Activated CD4-positive, CD25-positive, alpha-beta regulatory T cell treated with anti-CD3 and anti-CD28 coated beads, Interleukin-2, amount 50 U/mL, for 16 hours (primary cell): ENCODE results near the gene GSK3A.
A peak's percentile ranks its signal among the peaks of the same experiment; 100 is the strongest.

ENCODE experiments used
- DNase-seq: peaks from one replicate; pipeline ENCODE4 v3.0.0-alpha.2; 2020; ENCODE audit warnings: low read depth, low spot score

GSK3A gene

DNA sequence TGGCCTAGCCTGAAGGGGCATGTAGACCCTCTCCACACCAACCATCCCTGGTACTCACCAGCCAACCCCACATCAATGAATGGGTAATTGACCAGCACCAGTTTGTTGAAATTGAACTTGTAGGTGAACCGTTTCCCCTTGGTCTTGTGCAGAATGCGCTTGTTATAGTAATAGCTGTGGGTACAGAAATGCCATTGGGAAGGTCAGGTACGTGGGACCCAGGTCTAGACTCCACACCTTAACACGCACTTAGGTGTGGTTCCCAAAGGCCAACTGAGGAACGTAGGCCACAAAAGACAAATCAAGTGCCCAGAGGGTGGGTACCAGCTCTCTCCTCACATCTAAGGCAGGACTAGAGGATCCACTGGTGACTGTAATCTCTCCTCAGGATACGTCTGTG, 7.4 kb upstream of the GSK3A start:
- DNase-seq, result no peak

DNA sequence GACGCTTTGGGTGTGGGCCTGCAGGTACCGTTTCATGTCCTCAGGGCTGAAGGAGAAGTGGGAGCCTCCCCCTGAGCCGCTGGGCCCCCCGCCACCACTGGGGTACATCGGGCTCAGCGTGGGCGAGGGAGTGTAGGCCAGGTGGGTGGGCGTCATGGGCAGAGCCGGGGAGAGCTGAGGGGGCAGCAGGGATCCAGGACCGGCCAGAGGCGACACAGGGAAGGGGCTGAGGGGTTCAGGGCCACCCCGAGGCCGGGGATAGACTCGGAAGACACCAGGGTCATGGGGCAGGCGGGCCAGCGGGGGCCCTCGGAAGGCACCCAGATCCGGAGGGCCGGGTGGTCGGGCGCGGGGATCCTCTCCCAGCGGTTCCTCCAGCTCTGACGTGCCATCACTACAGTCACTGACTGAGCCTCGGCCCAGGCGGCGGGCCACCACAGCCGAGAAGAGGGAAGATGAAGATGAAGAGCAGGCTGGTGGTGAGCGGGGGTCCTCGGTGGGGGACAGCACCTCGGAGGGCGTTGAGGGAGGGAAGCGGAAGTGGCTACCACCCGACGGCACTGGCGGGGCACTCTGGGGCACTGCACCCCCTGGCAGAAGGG, 6.8 kb upstream of the GSK3A start:
- DNase-seq, result no peak

DNA sequence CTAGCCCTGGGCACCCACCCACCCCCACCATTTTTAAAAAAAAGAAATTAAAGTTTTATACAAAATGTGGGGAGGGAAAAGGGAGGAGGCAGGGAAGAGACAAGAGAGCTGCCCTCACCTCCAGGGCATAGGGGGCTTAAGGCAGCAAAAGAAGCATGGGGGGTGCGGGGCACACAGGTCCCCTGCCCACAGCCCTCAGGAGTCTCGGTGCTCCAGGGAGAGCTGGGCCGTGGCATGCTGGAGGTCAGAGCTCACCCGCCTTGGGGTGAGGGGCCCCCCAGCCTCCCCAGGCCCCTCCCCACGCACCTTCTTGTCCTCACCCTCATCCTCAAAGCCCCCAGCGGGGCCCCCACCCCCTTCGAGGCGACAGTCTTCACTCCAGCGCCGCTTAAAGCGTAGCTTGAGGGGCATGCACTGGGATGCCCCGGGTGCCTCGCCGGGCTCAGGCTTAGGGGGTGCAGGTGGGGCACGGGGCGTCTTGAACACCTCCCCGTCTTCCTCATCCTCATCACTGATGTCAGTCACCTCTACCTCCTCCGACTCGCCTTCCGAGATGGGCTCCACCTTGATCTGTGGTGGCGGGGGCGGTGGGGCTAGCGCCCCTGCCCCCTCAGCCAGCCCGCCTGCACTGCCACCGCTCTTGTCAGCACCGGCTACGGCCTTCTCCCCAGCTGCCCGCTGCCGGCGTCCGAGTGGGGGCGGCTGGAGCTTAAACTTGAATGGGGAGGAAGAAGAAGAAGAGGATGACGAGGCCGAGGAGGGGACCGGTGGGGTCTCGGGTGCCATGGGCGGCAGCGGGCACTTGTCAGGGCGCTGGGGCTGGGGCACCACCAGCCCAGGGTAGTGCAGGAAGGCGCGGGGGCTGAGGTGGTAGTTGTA, 6.1 kb upstream of the GSK3A start:
- no peak for DNase-seq

DNA sequence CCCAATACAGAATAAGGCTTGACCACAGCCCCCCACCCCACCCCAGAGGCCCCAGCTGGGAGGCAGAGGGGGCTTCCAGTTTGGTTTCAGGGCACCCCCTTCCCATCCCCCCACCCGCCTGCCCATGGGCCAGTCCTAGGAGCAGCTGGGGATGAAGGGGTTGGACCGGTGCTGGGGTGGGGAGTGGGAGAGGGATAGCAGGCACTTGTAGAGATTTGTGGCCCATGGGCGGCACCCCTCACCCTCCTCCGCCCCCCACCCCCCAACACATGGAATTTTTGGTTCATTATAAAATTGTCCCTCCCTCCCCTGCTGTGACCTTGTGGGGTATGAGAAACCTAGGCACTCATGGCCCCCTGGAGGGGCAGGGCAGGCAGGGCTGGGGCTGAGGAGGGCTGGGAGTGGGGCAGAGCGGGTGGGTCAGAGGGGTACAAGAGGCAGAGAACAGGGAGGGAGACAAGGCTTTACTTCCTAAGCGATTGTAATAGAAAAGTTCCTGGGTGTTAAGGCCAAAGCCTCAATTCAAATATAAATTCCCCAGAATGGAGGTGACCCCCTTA, 5.3 kb upstream of the GSK3A start:
- DNase-seq, result no peak

DNA sequence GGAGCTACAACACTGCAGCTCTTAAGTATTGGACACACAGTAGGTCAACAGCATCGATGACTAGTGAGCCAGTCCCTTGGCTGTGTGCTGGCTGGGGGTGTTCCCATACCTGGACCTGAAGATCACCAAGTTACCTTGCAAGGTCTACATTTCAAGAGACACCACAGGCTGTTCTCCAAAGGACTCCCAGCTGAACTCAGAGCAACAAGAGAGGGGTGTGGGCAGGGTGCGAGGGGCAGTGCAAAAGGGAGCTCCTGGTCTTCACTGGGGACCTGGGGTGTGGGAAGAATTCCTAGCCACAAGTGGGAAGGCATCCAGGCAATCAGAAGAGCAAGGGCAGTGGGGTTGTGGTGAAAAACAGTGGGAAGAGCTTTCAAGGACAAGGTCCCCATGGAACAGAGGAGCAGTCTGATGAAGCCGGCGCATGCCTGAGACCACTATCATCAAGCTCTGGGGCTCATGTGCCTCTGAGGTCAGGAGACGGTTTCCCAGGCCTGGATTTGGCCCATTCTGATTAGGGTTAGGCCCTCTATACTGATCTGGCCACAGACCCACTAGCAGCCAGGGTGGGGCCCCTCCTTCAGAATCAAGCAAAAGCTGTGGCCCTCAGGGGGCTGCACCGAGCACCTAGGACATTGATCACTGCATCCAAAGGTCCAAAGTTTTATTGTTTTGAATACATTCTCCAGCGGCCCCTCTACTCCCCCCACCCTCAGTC, 4.7 kb upstream of the GSK3A start:
- no peak for DNase-seq

DNA sequence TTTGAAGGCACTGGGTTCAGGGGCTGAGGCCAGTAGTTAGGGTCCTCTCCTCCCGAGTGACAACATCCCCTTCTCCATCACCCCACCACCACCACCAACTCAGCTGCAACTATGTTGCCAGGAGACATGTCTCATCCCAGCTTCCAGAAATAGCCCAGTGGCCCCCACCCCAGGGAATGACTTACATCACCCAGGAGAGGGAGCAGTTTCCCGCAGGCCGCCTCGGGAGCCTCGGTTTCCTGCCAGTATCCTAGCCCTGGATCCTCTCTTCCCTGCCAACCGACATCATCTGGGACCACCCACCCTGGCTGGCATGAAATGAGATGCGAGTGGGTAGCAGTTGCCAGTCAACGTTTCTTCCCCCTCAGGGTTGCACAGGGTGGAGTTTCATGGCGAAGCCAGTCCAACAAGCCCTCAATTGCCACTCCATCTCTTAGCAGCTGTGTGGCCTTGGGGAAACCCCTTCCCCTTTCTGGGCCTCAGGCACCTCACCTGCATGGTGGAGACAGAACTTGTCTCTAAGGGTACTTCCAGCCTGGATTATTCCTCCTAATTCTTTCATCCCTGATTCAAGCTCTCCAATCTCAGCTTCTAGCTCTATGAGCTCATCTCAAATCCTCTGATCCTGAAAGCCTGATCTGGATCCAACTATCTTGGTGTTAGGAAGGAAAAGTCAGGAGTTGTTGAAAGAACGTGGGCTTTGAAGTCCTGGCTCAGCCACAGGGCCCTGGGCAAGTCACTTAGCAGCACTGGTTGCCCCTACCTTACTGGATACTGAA, 3.9 kb upstream of the GSK3A start:
- no peak for DNase-seq

DNA sequence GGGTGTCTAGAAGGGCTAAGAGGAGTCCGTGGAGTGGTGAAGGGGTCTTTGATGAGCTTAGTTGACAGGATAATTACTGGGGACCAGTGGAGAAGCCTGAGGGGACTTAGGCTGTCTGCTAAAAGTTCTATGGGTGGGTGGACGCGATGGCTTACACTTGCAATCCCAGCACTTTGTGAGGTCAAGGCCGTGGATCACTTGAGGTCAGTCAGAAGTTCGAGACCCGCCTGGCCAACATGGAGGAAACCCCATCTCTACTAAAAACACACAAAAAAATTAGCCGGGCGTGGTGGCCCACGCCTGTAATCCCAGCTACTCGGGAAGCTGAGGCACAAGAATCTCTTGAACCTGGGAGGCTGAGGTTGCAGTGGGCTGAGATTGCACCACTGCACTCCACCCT, 2.8 kb upstream of the GSK3A start:
- DNase-seq, result no peak

DNA sequence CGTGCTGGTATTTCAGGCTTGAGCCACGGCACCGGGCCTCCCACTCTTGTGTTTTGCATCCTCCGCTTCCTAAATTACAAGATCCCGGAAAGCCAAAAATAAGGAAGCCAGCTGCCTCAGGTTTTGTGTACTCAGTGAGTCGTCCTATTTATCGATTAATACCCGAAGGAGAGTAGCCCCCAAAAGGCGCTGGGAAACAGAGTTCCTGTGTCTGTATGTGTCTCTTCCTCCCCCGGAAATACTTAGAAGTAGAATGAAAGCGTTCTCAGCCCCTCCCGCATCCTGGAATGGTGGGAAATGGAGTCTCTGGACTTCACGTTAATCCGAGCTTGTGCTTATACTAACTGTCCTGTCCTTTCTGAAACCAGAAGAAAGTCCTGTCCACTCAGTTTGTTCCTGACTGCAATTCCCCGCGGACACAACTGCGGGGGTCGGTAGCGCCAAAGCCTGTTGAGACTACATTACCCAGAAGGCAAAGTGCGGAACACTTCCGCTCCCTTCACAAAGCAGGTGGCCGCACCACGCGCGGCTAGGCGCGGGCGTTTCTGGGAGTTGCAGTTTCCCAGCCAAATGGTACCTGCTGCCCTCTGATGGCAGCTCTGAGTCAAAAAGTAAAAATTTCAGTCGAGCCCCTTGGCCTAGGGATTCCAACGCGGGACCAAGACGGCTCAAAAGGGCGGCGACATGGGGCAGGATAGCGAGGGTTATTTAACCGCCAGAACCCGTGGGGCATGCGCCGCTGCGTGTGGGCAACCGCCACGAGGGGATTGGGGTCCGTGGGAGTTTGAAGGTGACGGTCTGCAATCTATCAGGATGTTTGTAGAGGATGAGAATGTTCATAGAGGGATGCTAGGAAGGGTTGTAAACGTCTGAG, 2.2 kb upstream of the GSK3A start:
- DNase-seq, result peak; percentile 89

DNA sequence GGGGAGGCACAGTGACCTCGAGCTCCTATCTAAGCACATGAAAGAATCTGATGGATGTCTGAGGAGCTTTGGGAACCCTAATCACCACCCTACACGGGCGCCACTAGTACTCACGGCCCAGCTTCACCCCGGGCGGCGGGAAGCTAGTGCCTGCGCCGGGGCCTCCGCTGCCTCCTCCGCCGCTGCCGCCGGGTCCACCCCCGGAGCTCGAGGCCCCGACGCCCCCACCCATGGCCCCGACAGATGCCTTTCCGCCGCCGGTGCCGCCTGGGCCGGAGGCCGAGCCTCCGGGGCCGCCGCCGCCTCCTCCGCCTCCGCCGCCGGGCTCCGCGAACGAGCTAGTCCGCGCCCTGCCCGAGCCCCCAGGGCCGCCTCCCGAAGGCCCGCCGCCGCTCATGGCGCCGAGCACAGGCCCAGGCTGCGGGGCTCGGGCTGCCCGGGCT, 312 bp downstream of the GSK3A start:
- DNase-seq, result no peak

DNA sequence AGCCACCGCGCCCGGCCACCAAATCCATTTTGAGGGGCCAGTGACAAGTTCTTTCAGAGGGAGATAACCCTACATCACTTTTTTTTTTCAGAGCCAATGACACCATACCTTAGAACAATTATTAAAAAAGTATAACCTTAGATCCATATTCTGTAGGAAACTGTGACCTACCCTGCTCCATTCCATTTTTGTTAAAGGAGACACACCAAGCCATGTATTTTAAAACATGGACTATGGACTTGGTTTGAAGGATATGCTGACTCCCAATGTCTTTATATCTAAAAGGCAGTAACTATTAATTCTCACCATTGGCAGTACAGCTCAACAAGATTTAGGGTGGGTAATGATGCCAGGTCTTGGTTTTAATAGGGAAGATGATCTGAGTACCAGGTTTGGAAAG, 1.1 kb downstream of the GSK3A start:
- no peak for DNase-seq

DNA sequence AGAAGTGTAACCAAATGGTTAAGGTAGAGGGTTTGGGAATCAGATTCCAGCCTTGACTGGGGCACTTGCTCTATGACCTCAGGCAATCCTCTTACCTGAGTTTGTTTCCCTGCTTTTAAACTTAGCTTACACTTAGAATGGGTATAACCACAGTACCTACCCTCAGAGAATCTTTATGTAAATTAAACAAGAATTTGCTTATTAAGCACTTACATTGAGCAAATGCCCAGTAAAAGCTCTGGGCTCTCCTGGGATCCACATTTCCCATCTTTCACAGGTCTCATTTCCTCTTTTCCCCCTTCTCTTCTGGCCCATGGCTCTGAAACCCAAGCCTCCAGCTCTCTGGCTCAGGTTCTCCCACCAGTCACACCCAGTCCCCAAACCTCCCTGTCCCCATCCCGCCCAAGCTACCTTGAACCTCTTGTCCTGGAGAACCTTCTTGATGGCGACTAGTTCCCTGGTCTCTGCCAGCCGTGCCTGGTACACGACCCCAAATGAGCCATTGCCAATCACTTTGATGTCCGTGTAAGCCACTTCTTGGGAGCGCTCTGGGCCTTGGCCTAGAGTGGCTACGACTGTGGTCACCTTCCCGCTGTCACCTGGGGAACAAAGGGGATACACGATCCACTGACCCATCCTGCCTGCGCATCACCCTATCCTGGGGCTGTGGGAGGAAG, 2.7 kb downstream of the GSK3A start:
- no peak for DNase-seq

DNA sequence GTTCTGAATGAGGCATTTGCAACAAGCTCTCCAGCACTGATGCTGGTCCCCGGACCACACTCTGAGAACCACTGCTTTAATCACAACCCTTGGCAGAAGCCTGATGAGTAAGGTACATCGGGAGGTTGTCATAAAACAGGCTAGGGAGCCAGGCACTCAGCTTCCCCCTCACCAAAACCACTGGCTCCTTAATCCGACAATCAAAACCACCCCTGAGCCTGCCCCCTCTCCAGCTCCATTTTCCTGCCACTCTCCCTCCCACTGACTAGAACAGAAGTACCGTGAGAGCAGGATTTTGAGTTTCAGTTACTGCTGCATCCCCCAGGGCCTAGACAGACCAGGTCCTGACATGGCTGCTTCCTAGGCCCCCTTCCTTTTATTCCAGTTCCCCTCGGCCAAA, 7.2 kb downstream of the GSK3A start:
- no peak for DNase-seq

DNA sequence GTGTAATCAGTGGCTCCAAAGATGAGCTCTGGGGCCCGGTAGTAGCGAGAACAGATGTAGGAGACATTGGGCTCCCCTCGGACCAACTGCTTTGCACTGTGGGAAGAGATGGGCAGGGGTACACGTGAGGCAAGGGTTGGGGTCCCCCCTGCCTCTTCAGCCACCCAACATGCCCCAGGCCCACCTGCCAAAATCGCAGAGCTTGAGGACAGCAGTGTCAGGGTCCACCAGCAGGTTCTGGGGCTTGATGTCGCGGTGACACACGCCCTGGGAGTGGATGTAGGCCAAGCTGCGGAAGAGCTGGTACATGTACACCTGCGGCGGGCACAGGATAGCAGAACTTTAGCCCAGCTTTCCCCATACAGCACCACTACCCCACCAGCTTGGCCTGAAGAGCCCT, 8.0 kb downstream of the GSK3A start:
- no peak for DNase-seq

DNA sequence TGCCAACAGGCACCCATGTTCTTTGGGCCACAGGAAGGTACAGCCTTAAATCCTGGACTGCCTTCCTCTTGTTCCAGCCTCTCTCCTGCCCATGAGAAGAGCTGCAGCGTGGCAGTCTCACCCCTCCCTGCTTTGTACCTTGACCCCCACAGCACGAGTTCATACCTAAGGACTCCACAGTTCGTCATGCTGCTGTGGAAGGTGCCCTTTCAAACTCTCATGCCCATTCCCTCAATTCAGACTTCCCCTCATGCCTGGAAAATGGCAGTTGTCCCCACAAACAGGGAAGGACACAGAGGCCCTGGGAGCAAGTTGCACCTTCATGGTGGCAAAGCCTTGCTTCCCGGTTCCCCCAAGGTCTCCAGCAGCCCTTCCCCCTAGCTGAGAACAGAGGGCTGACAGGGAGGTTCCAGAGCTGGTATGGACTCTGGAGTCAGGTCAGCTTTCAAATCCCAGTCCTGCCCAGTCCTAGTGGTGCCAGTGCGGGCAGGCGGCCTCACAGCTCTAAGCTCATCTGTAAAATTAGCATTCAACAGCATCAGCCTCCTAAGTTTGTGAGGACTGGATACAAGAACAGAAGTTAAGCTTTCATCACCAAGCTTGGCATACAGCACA, 8.6 kb downstream of the GSK3A start:
- no peak for DNase-seq

DNA sequence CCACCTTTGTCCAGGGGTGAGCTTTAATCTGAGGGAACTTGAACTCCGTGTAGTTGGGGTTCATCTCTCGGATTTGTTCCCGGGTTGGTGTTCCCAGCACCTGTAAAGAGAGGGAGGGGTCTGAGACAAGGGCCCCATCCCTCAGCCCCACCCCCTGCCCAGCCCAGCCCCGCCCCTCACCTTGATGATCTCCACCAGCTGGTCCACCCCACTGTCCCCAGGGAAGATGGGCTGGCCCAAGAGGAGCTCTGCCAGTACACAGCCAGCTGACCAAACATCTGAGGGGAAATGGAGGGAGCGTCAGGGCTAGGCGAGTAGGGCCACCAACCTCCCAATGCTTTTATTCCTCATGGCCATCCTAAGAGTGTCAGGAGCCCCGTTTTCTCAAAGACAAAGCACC, 9.3 kb downstream of the GSK3A start:
- DNase-seq, result no peak

DNA sequence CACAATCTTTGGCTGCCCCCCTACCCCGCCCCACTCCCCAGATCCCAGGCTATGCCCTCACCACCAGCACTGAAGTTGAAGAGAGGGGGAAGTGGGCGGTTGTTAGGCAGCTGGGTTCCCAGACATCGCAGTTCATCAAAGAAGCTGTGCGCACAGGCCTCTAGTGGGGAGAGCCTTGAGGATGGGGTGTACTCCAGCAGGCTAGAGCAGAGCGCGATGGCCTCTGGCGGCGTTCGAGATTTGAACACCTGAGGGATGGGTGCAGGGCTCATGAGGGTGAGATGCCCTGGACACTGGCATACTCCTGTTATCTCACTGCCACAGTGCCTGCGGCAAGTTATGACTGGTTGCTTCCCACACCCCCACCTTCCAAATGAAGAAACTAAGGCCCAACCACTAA, 10.0 kb downstream of the GSK3A start:
- no peak for DNase-seq

DNA sequence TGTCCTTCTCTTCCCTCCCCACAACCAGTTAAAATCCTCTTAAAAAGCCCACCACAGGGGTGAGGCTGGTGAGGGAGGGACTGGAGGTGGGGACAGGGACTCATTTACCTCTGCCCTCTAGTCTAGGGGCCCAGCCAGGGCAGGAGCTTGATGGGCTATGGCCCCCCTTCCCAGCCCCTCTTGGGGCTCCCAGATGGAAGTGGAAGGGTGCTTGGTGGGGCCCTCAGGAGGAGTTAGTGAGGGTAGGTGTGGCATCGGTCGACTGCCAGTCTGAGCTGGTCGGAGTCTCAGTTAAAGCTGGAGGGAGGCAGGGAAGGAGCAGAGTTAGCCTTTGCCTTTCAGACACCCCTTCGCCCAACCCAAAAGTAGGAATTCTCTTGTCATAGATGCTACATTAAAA, 11.8 kb downstream of the GSK3A start:
- no peak for DNase-seq

DNA sequence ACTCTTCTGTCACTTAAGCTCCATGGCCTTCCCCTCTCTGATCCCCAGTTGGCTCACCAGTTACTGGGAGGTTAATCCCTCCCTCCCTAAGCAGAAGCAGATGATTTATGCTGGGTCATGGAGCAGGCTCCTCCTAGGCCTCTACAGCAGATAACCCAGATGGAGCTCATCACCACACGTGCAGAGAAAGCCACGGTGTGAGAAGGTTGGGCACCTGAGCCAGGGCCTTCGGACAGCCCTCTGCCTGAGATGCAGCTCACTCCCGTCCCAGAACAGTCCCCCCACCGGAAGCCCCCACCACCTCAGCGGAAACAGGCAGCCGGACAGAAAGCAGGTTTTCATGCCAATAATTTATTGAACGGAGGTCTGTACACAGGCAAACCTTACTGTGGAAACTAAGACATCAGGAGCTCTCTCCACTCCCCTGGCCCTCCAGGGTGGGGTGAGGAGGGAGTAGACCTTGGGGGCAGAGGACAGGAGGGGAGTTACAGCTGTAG, 12.5 kb downstream of the GSK3A start:
- no peak for DNase-seq

DNA sequence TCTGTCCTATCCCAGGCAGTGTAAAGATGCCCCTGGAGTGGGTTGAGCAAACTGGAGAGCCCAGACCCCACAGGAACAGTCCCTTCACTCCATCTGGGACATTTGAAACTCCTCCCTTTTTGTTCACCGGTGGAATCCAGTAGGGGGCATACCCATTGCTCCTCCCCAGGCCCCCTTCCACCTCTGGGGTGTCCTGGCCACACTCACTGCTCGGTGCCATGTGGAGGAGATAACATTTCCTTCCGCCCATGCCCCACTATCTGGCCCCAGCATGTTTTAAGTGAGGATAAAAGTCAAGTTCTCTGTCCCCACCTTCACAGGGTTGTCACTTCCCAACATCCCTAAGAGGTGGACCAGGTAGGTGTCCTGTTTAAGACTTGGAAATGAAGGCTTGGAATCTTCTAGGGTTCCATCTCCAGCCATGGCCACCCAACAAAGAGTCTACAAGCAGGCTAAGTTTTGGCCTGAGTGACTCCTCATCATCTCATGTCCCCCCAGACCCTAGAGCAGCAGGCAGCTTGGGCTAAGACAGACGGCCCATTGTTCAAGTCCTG, 13.0 kb downstream of the GSK3A start:
- DNase-seq, result no peak
